LNCAP (cell line): ENCODE data around the gene VIPAS39.

Source experiments
- CTCF ChIP-seq: fragments of 450-650 bp; IDR thresholded peaks from 2 replicates; pipeline ENCODE4 v1.5.1; 2017; ENCODE audit warnings: mild to moderate bottlenecking

VIPAS39 gene

DNA sequence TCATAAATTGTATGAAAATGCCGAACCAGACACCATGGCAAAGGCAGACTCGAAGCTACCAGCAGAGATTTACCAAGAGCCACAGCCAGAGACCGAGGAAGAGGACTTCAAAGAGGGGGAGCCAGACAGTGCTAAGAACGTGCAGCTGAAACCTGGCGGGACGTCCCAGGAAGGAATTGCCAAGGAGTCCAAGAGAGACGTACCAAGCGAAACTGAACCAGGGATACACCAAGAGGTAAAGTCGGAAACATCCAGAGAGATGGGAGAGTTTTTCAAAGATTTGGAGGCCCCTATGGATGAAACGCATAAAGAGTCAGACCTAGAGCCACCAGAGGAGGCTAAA, 79.9 kb downstream of the VIPAS39 start:
- no peak for TF ChIP-seq CTCF

GRCh38 chr14:77376771-77377501, 80.5 kb downstream of the VIPAS39 start, which contains the start of the genes SAMD15 and TMED8:
SAMD15 (plus strand) TSS chr14:77377379; CDS start chr14:77377419, 40 bp downstream.
TMED8 (minus strand) TSS chr14:77377094; CDS start chr14:77377053, 41 bp downstream.
- TF ChIP-seq CTCF = peak; percentile 30; the same call in 1 of the 2 replicates
